NB4 (cell line): Measurements from ENCODE around the gene TPM4.

ENCODE experiments used
- DNase-seq: peaks from one replicate; pipeline ENCODE4 v3.0.0; 2010; ENCODE audit warnings: low read depth
- H3K4me3 ChIP-seq: one replicate; pipeline ENCODE4 v1.5.1; 2011; ENCODE audit warnings: mild to moderate bottlenecking, low read depth, low read length, moderate library complexity
- MYC ChIP-seq: IDR thresholded peaks from 2 replicates; pipeline ENCODE4 v1.6.1; 2011; ENCODE audit warnings: low read depth, low read length
- POLR2A ChIP-seq: IDR thresholded peaks from 2 replicates; pipeline ENCODE4 v1.6.1; 2011; ENCODE audit warnings: mild to moderate bottlenecking; ENCODE audit not compliant: insufficient read length; ENCODE audit errors: extremely low read depth
- TF ChIP-seq, protein P1 (sequence below): IDR thresholded peaks from one replicate; pipeline ENCODE4 v1.5.1; 2012; ENCODE audit warnings: low read depth, low read length
- TF ChIP-seq, protein P2 (sequence below): IDR thresholded peaks from 2 replicates; pipeline ENCODE4 v1.6.1; 2011; ENCODE audit warnings: low read depth, low read length

Gene TPM4

GRCh38 chr19:16062789-16063188 lies 13.5 kb upstream of the TPM4 start:
- TF ChIP-seq POLR2A = no peak
- TF ChIP-seq MYC = no peak
- TF ChIP-seq, protein P1, sequence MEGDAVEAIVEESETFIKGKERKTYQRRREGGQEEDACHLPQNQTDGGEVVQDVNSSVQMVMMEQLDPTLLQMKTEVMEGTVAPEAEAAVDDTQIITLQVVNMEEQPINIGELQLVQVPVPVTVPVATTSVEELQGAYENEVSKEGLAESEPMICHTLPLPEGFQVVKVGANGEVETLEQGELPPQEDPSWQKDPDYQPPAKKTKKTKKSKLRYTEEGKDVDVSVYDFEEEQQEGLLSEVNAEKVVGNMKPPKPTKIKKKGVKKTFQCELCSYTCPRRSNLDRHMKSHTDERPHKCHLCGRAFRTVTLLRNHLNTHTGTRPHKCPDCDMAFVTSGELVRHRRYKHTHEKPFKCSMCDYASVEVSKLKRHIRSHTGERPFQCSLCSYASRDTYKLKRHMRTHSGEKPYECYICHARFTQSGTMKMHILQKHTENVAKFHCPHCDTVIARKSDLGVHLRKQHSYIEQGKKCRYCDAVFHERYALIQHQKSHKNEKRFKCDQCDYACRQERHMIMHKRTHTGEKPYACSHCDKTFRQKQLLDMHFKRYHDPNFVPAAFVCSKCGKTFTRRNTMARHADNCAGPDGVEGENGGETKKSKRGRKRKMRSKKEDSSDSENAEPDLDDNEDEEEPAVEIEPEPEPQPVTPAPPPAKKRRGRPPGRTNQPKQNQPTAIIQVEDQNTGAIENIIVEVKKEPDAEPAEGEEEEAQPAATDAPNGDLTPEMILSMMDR = peak; percentile 94
- TF ChIP-seq, protein P2, sequence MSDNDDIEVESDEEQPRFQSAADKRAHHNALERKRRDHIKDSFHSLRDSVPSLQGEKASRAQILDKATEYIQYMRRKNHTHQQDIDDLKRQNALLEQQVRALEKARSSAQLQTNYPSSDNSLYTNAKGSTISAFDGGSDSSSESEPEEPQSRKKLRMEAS = no peak
- H3K4me3 ChIP-seq = no peak overlapping the region
- DNase-seq = peak; percentile 74

GRCh38 chr19:16064209-16064889 lies 11.9 kb upstream of the TPM4 start:
- no peak for DNase-seq
- TF ChIP-seq, protein P2 = no peak
- TF ChIP-seq, protein P1 = no peak
- TF ChIP-seq MYC = no peak
- H3K4me3 ChIP-seq = no peak overlapping the region

DNA sequence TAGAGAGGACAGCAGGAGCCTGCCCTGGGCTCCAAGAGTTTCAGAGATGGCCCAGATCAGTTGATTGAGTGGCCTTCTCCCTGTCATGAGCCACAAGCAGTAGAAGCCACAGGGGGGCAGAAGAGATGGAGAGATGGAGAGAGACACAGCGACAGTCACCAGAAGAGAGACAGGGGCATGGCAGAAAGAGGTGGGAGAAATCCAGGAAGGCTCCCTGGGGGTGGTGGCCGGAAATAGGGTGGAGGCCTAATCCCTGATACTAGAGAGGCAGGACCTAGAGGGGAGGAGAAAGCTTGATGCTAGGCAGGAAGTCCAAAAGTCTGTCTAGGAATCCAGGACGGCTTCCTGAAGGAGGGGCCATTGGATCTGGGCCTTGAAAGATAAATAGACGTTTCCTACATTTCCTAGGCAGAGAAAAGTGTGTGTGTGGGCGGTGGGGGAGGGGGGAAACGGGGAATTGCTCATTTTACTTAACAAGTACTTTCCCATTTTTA lies 9.6 kb upstream of the TPM4 start:
- H3K4me3 ChIP-seq = no peak overlapping the region
- TF ChIP-seq, protein P2 = peak; percentile 40
- TF ChIP-seq POLR2A = no peak
- TF ChIP-seq MYC = no peak
- TF ChIP-seq, protein P1 = peak; percentile 52
- peak; percentile 82 for DNase-seq

- H3K4me3 ChIP-seq = peak overlapping the region; percentile 54
- peak; percentile 49 for DNase-seq
- TF ChIP-seq POLR2A (no peak), MYC (no peak)
- TF ChIP-seq, protein P2 = no peak
- TF ChIP-seq, protein P1 = no peak
Observed at GRCh38 chr19:16067205-16067938, 8.9 kb upstream of the TPM4 start.

DNA sequence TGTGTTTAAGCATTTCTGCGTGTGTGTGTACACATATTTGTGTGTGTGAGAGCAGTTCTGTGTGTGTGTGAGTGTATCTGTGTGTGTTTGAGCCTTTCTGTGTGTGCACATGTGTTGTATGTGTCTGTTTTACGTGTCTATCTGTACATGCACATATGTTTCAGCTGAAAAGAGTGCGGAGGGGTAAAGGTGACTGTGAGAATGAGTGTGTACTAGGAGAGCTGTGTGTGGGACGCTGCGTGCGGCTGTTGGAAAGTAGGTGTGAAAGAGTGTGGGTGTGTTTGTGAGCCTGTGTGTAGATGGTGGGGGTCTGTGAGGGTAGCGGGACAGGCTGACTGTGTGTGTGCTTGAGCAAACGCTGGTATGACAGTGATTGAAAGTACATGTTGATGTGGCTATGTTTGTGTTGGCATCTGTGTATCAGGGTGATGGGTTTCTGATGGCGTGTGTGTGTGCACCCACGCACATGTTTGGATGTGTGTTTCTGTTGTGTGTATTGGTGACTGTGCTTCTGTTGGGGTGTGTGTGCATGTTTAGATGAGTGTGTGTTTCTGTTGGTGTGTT lies 7.5 kb upstream of the TPM4 start:
- peak overlapping the region; percentile 54 for H3K4me3 ChIP-seq
- DNase-seq = no peak
- TF ChIP-seq MYC (no peak), POLR2A (no peak)
- TF ChIP-seq, protein P1 = no peak
- TF ChIP-seq, protein P2 = no peak
